ENCODE data around the gene COL13A1. TPM values are rescaled to one million over a fixed set of nuclear protein-coding genes. Genes with fewer than 3 reads are reported as not detected.
A peak's percentile ranks its signal among the peaks of the same experiment; 100 is the strongest.

Gene COL13A1
- total RNA-seq, 1 donor from 2014 or later: 0.86 TPM

- H3K36me3 ChIP-seq (ENCODE audit: insufficient read depth, low read length): no peaks in the 10 kb centered on the region
- no peaks in the 10 kb centered on the region for H3K27me3 ChIP-seq (ENCODE audit: insufficient read depth, low read length)
- H4K20me1 ChIP-seq (ENCODE audit: insufficient read depth, low read length): no peaks in the 10 kb centered on the region
- no peak overlapping the region for H2AFZ ChIP-seq (ENCODE audit: low read depth, low read length)
- no peak for TF ChIP-seq EZH2 (IDR thresholded peaks at IDR 0.05; ENCODE audit: insufficient read depth, low read length)
- TF ChIP-seq CTCF (IDR thresholded peaks at IDR 0.05; ENCODE audit: insufficient read depth, low read depth, low read length): peak; percentile 83
- no peak overlapping the region for H3K4me2 ChIP-seq (ENCODE audit: low read length)
- DNase-seq (ENCODE audit: low read depth) (peak; percentile 23), FAIRE-seq (peak; percentile 52)
- H3K4me1 Mint-ChIP-seq (ENCODE audit: low read depth, unreplicated experiment): no peaks in the 10 kb centered on the region
- no peak overlapping the region for H3K4me3 Mint-ChIP-seq (ENCODE audit: unreplicated experiment)
- H3K4me1 ChIP-seq (ENCODE audit: insufficient read depth, low read length): no peaks in the 10 kb centered on the region
- H3K9me3 Mint-ChIP-seq (ENCODE audit: unreplicated experiment): no peaks in the 10 kb centered on the region
- no peak overlapping the region for H3K4me3 ChIP-seq (ENCODE audit: insufficient read depth, low read depth, low read length)
- no peak overlapping the region for H3K9ac ChIP-seq (ENCODE audit: low read length)
- H3K79me2 ChIP-seq (ENCODE audit: insufficient read depth, low read length): no peaks in the 10 kb centered on the region
- H3K36me3 Mint-ChIP-seq (ENCODE audit: low read depth, unreplicated experiment): no peaks in the 10 kb centered on the region
- H3K27ac ChIP-seq (ENCODE audit: low read depth, low read length): no peak overlapping the region
- H3K27ac Mint-ChIP-seq (ENCODE audit: unreplicated experiment): no peak overlapping the region
- H3K9me3 ChIP-seq (ENCODE audit: insufficient read depth, low read depth, low read length): no peaks in the 10 kb centered on the region
- H3K27me3 Mint-ChIP-seq (ENCODE audit: low read depth, unreplicated experiment): peaks cover 71% of the 10 kb centered on the region
These were observed 112.9 kb downstream of the COL13A1 start for GRCh38 chr10:69914398-69915214.

DNA sequence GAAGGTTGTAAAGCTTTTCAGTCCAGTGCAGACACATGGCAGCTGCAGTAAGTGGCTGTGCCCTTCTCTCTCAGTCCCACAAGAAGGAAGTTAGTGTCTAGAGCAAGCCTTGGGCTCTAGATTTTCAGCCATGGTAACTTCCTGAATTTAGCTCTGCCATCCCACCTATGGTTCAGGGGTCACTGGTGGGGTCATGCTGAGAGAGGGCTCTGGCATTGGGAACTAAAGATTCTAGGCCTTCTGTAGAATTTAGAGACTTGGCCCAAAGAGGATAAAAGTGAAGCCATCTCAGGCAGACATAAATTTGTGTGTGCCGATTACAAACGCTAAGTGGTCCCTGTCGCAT is 113.5 kb downstream of the COL13A1 start:
- H3K27me3 Mint-ChIP-seq (ENCODE audit: low read depth, unreplicated experiment): peaks cover 70% of the 10 kb centered on the region
- H3K9me3 Mint-ChIP-seq (ENCODE audit: unreplicated experiment): no peaks in the 10 kb centered on the region
- H3K79me2 ChIP-seq (ENCODE audit: insufficient read depth, low read length): no peaks in the 10 kb centered on the region
- DNase-seq (ENCODE audit: low read depth): no peak
- no peak for FAIRE-seq
- no peak overlapping the region for H3K4me3 Mint-ChIP-seq (ENCODE audit: unreplicated experiment)
- H3K4me3 ChIP-seq (ENCODE audit: insufficient read depth, low read depth, low read length): no peak overlapping the region
- no peaks in the 10 kb centered on the region for H3K4me1 Mint-ChIP-seq (ENCODE audit: low read depth, unreplicated experiment)
- no peaks in the 10 kb centered on the region for H3K27me3 ChIP-seq (ENCODE audit: insufficient read depth, low read length)
- H3K4me1 ChIP-seq (ENCODE audit: insufficient read depth, low read length): no peaks in the 10 kb centered on the region
- no peak for TF ChIP-seq CTCF (IDR thresholded peaks at IDR 0.05; ENCODE audit: insufficient read depth, low read depth, low read length)
- TF ChIP-seq EZH2 (IDR thresholded peaks at IDR 0.05; ENCODE audit: insufficient read depth, low read length): no peak
- no peaks in the 10 kb centered on the region for H3K9me3 ChIP-seq (ENCODE audit: insufficient read depth, low read depth, low read length)
- no peak overlapping the region for H2AFZ ChIP-seq (ENCODE audit: low read depth, low read length)
- no peaks in the 10 kb centered on the region for H4K20me1 ChIP-seq (ENCODE audit: insufficient read depth, low read length)
- H3K36me3 ChIP-seq (ENCODE audit: insufficient read depth, low read length): peaks cover 2% of the 10 kb centered on the region
- H3K9ac ChIP-seq (ENCODE audit: low read length): no peak overlapping the region
- no peak overlapping the region for H3K27ac ChIP-seq (ENCODE audit: low read depth, low read length)
- no peak overlapping the region for H3K27ac Mint-ChIP-seq (ENCODE audit: unreplicated experiment)
- no peak overlapping the region for H3K4me2 ChIP-seq (ENCODE audit: low read length)
- no peaks in the 10 kb centered on the region for H3K36me3 Mint-ChIP-seq (ENCODE audit: low read depth, unreplicated experiment)

GRCh38 chr10:69916118-69916517 is 114.4 kb downstream of the COL13A1 start:
- H3K9ac ChIP-seq (ENCODE audit: low read length): no peak overlapping the region
- Mint-ChIP-seq H3K4me1 (ENCODE audit: low read depth, unreplicated experiment) (no peaks in the 10 kb centered on the region), H3K27ac (ENCODE audit: unreplicated experiment) (no peak overlapping the region), H3K4me3 (ENCODE audit: unreplicated experiment) (no peak overlapping the region), H3K27me3 (ENCODE audit: low read depth, unreplicated experiment) (peaks cover 71% of the 10 kb centered on the region), H3K9me3 (ENCODE audit: unreplicated experiment) (no peaks in the 10 kb centered on the region), H3K36me3 (ENCODE audit: low read depth, unreplicated experiment) (no peaks in the 10 kb centered on the region)
- no peaks in the 10 kb centered on the region for H3K79me2 ChIP-seq (ENCODE audit: insufficient read depth, low read length)
- no peaks in the 10 kb centered on the region for H3K9me3 ChIP-seq (ENCODE audit: insufficient read depth, low read depth, low read length)
- no peak for FAIRE-seq
- no peak for DNase-seq (ENCODE audit: low read depth)
- TF ChIP-seq CTCF (IDR thresholded peaks at IDR 0.05; ENCODE audit: insufficient read depth, low read depth, low read length) (no peak), EZH2 (IDR thresholded peaks at IDR 0.05; ENCODE audit: insufficient read depth, low read length) (no peak)
- H3K4me2 ChIP-seq (ENCODE audit: low read length): no peak overlapping the region
- no peaks in the 10 kb centered on the region for H3K27me3 ChIP-seq (ENCODE audit: insufficient read depth, low read length)
- H3K4me3 ChIP-seq (ENCODE audit: insufficient read depth, low read depth, low read length): no peak overlapping the region
- H3K36me3 ChIP-seq (ENCODE audit: insufficient read depth, low read length): peaks cover 2% of the 10 kb centered on the region
- H3K4me1 ChIP-seq (ENCODE audit: insufficient read depth, low read length): no peaks in the 10 kb centered on the region
- no peaks in the 10 kb centered on the region for H4K20me1 ChIP-seq (ENCODE audit: insufficient read depth, low read length)
- no peak overlapping the region for H3K27ac ChIP-seq (ENCODE audit: low read depth, low read length)
- no peak overlapping the region for H2AFZ ChIP-seq (ENCODE audit: low read depth, low read length)

All from astrocyte (in vitro differentiated cells and primary cell).